Keratinocyte (primary cell): ENCODE results near the gene BRAT1. TPM values are rescaled to one million over a fixed set of nuclear protein-coding genes. Genes with fewer than 3 reads are reported as not detected.

ENCODE experiments used
- DNase-seq: peaks from one replicate; pipeline ENCODE4 v3.0.0-alpha.2; 2011; ENCODE audit warnings: low read depth, missing footprints, low spot score
- FAIRE-seq: peaks from 2 replicates; lab custom pipeline; 2011; peaks lifted over from hg19 to GRCh38; lab: Jason Lieb, UNC
- H2AFZ ChIP-seq: 2 replicates; pipeline ENCODE4 v1.6.0; 2012; ENCODE audit warnings: low read length, control low read depth, inconsistent platforms; ENCODE audit not compliant: control insufficient read depth
- H3K27ac ChIP-seq: 2 replicates; pipeline ENCODE4 v1.5.1; 2011; ENCODE audit warnings: low read length; ENCODE audit not compliant: control insufficient read depth, insufficient read depth
- H3K27me3 ChIP-seq: 3 replicates; pipeline ENCODE4 v1.6.0; 2011; ENCODE audit warnings: low read length; ENCODE audit not compliant: control insufficient read depth, insufficient read depth; ENCODE audit errors: extremely low read depth
- H3K36me3 ChIP-seq, 2 experiments: 2 replicates in 1 of 2; 3 replicates in 1 of 2; pipeline ENCODE4 v1.5.1; 2011; ENCODE audit warnings: low read length in 2 of 2, mild to moderate bottlenecking in 1 of 2; ENCODE audit not compliant: control insufficient read depth in 2 of 2, insufficient read depth in 2 of 2; ENCODE audit errors: extremely low read depth in 1 of 2
- H3K4me1 ChIP-seq: 3 replicates; pipeline ENCODE4 v1.5.1; 2011; ENCODE audit warnings: low read length; ENCODE audit not compliant: control insufficient read depth, insufficient read depth; ENCODE audit errors: extremely low read depth
- H3K4me2 ChIP-seq: 3 replicates; pipeline ENCODE4 v1.6.0; 2011; ENCODE audit warnings: low read depth, low read length; ENCODE audit not compliant: control insufficient read depth, insufficient read depth; ENCODE audit errors: extremely low read depth
- H3K4me3 ChIP-seq, 3 experiments: fragments of 200-600 bp in 1 of 3; sonication (generic) in 1 of 3; 2 replicates in 2 of 3; 3 replicates in 1 of 3; pipeline ENCODE4 v1.5.1; 2011 to 2016; ENCODE audit warnings: low read length in 3 of 3, mild to moderate bottlenecking in 3 of 3, control low read depth in 2 of 3, inconsistent platforms in 1 of 3, low read depth in 1 of 3, mixed read lengths in 1 of 3, mixed run types in 1 of 3, moderate library complexity in 1 of 3; ENCODE audit not compliant: control insufficient read depth in 2 of 3, insufficient read depth in 2 of 3; ENCODE audit errors: extremely low read depth in 1 of 3
- H3K79me2 ChIP-seq: 2 replicates; pipeline ENCODE4 v1.6.0; 2012; ENCODE audit warnings: low read length; ENCODE audit not compliant: control insufficient read depth, insufficient read depth
- H3K9ac ChIP-seq: 3 replicates; pipeline ENCODE4 v1.6.0; 2011; ENCODE audit warnings: low read length; ENCODE audit not compliant: control insufficient read depth, insufficient read depth; ENCODE audit errors: extremely low read depth
- H3K9me1 ChIP-seq: 3 replicates; pipeline ENCODE4 v1.6.0; 2011; ENCODE audit warnings: low read length; ENCODE audit not compliant: control insufficient read depth, insufficient read depth; ENCODE audit errors: extremely low read depth
- H3K9me3 ChIP-seq: 2 replicates; pipeline ENCODE4 v1.5.1; 2012; ENCODE audit warnings: low read depth, low read length; ENCODE audit not compliant: control insufficient read depth
- H4K20me1 ChIP-seq: 3 replicates; pipeline ENCODE4 v1.6.0; 2011; ENCODE audit warnings: low read length; ENCODE audit not compliant: control insufficient read depth, insufficient read depth; ENCODE audit errors: extremely low read depth
- CTCF ChIP-seq, 3 experiments: IDR thresholded peaks in 1 of 3; conservative IDR thresholded peaks in 1 of 3; optimal IDR thresholded peaks in 1 of 3; 2 replicates in 2 of 3; 3 replicates in 1 of 3; pipeline versions ENCODE3 to v1.5.1; 2011; ENCODE audit warnings: low read length in 3 of 3, mild to moderate bottlenecking in 3 of 3, moderate library complexity in 2 of 3, control low read depth in 1 of 3, inconsistent platforms in 1 of 3; ENCODE audit not compliant: insufficient read depth in 2 of 3; ENCODE audit errors: extremely low read depth in 1 of 3
- EZH2 ChIP-seq: IDR thresholded peaks from one replicate; pipeline ENCODE4 v1.6.1; 2012; ENCODE audit warnings: inconsistent platforms, mild to moderate bottlenecking, low read length, moderate library complexity
- dilution Hi-C: fragments of 300-500 bp; cut with MboI; formaldehyde crosslinking; loops from one replicate; pipeline ENCODE4 v1.7.0; 2020; ENCODE audit warnings: low sequenced_read_pairs; ENCODE audit not compliant: extremely low pct_ligation_motif_present
- polyA plus RNA-seq, 5 experiments: library from polyadenylated mRNA; depleted of rRNA in 3 of 5; stranded (reverse) in 3 of 5; stranded (forward) in 1 of 5; unstranded in 1 of 5; fragments of >200 nt; gene quantifications; 1 replicate in 1 of 5; 2 replicates in 3 of 5; 3 replicates in 1 of 5; pipeline versions ENCODE4 v1.2.1 to v1.2.3, GENCODE V29; 2011 to 2012; ENCODE audit warnings: missing spikeins in 2 of 5, low read depth in 1 of 5, low replicate concordance in 1 of 5

BRAT1 gene
- polyA plus RNA-seq, 1 donor (not counting 4 experiments of a cell fraction or from before 2014, with no cell fraction given): 6.4 TPM

GRCh38 chr7:2510909-2511768, 44.2 kb downstream of the BRAT1 start:
- dilution Hi-C loops: no loop called here
- Histone ChIP-seq H3K4me2 (no peak overlapping the region), H3K27ac (no peak overlapping the region), H2AFZ (no peak overlapping the region), H4K20me1 (no peaks in the 10 kb centered on the region), H3K9me3 (no peaks in the 10 kb centered on the region), H3K79me2 (no peaks in the 10 kb centered on the region), H3K27me3 (peaks cover 10% of the 10 kb centered on the region), H3K4me3 (no peak overlapping the region), H3K4me1 (peaks cover 22% of the 10 kb centered on the region), H3K36me3 (no peaks in the 10 kb centered on the region), H3K9ac (no peak overlapping the region), H3K9me1 (no peaks in the 10 kb centered on the region)
- DNase-seq (no peak), FAIRE-seq (no peak)
- TF ChIP-seq CTCF (optimal IDR thresholded peaks at IDR 0.05 in 1 of 3, IDR thresholded peaks at IDR 0.05 in 1 of 3, conservative IDR thresholded peaks at IDR 0.05 in 1 of 3; ENCODE audit: extremely low read depth in 1 of 3, insufficient read depth in 2 of 3, low read length in 3 of 3) (no peak), EZH2 (no peak)

GRCh38 chr7:2510130-2510776, 45.1 kb downstream of the BRAT1 start:
- DNase-seq (no peak), FAIRE-seq (no peak)
- H3K4me1 ChIP-seq: peaks cover 22% of the 10 kb centered on the region
- no peaks in the 10 kb centered on the region for H3K79me2 ChIP-seq
- H4K20me1 ChIP-seq: no peaks in the 10 kb centered on the region
- no peaks in the 10 kb centered on the region for H3K9me1 ChIP-seq
- H3K9me3 ChIP-seq: no peaks in the 10 kb centered on the region
- no peak overlapping the region for H3K9ac ChIP-seq
- H3K4me2 ChIP-seq: no peak overlapping the region
- H2AFZ ChIP-seq: no peak overlapping the region
- H3K27ac ChIP-seq: no peak overlapping the region
- dilution Hi-C loops: no loop called here
- peaks cover 11% of the 10 kb centered on the region for H3K27me3 ChIP-seq
- H3K36me3 ChIP-seq: no peaks in the 10 kb centered on the region
- H3K4me3 ChIP-seq: no peak overlapping the region
- TF ChIP-seq CTCF (optimal IDR thresholded peaks at IDR 0.05 in 1 of 3, IDR thresholded peaks at IDR 0.05 in 1 of 3, conservative IDR thresholded peaks at IDR 0.05 in 1 of 3; ENCODE audit: extremely low read depth in 1 of 3, insufficient read depth in 2 of 3, low read length in 3 of 3) (no peak), EZH2 (no peak)
